ENCODE data around the gene PIGM.

The PIGM gene

GRCh38 chr1:160031365-160032164 lies at the start of gene PIGM:
Gene PIGM, minus strand, starts transcription at chr1:160031990. Its CDS starts 251 bp downstream, at chr1:160031739.
- Histone ChIP-seq H3K27me3 (ENCODE audit: control insufficient read depth, insufficient read depth, low read length) (no peaks in the 10 kb centered on the region), H3K9ac (peak within 1 kb of the TSS; percentile 11), H3K79me2 (no peaks in the 10 kb centered on the region), H3K27ac (peak within 1 kb of the TSS; percentile 70), H3K36me3 (ENCODE audit: control insufficient read depth, insufficient read depth, low read length) (no peaks in the 10 kb centered on the region), H3K4me3 (ENCODE audit: low read depth, low read length) (peak within 1 kb of the TSS; percentile 89), H3K4me1 (no peaks in the 10 kb centered on the region), H3K9me3 (ENCODE audit: control insufficient read depth, low read length) (no peaks in the 10 kb centered on the region), H2AFZ (peak within 1 kb of the TSS; percentile 93), H3K4me2 (ENCODE audit: low read length) (peak within 1 kb of the TSS; percentile 70)
- TF ChIP-seq, protein P1, sequence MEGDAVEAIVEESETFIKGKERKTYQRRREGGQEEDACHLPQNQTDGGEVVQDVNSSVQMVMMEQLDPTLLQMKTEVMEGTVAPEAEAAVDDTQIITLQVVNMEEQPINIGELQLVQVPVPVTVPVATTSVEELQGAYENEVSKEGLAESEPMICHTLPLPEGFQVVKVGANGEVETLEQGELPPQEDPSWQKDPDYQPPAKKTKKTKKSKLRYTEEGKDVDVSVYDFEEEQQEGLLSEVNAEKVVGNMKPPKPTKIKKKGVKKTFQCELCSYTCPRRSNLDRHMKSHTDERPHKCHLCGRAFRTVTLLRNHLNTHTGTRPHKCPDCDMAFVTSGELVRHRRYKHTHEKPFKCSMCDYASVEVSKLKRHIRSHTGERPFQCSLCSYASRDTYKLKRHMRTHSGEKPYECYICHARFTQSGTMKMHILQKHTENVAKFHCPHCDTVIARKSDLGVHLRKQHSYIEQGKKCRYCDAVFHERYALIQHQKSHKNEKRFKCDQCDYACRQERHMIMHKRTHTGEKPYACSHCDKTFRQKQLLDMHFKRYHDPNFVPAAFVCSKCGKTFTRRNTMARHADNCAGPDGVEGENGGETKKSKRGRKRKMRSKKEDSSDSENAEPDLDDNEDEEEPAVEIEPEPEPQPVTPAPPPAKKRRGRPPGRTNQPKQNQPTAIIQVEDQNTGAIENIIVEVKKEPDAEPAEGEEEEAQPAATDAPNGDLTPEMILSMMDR (IDR thresholded peaks at IDR 0.05): no peak

GRCh38 chr1:160081261-160081936 lies 49.6 kb upstream of the PIGM start, which contains the start of gene KCNJ9:
Gene KCNJ9, plus strand, starts transcription at chr1:160081538. Its CDS starts 2,493 bp downstream, at chr1:160084031.
- H3K79me2 ChIP-seq: no peaks in the 10 kb centered on the region
- H3K4me3 ChIP-seq (ENCODE audit: low read depth, low read length): no peak within 1 kb of the TSS
- no peaks in the 10 kb centered on the region for H3K36me3 ChIP-seq (ENCODE audit: control insufficient read depth, insufficient read depth, low read length)
- TF ChIP-seq, protein P1 (IDR thresholded peaks at IDR 0.05): no peak
- no peak within 1 kb of the TSS for H3K27ac ChIP-seq
- H3K9ac ChIP-seq: no peak within 1 kb of the TSS
- no peaks in the 10 kb centered on the region for H3K4me1 ChIP-seq
- H3K27me3 ChIP-seq (ENCODE audit: control insufficient read depth, insufficient read depth, low read length): no peaks in the 10 kb centered on the region
- H2AFZ ChIP-seq: no peak within 1 kb of the TSS
- H3K4me2 ChIP-seq (ENCODE audit: low read length): no peak within 1 kb of the TSS
- H3K9me3 ChIP-seq (ENCODE audit: control insufficient read depth, low read length): no peaks in the 10 kb centered on the region

DNA sequence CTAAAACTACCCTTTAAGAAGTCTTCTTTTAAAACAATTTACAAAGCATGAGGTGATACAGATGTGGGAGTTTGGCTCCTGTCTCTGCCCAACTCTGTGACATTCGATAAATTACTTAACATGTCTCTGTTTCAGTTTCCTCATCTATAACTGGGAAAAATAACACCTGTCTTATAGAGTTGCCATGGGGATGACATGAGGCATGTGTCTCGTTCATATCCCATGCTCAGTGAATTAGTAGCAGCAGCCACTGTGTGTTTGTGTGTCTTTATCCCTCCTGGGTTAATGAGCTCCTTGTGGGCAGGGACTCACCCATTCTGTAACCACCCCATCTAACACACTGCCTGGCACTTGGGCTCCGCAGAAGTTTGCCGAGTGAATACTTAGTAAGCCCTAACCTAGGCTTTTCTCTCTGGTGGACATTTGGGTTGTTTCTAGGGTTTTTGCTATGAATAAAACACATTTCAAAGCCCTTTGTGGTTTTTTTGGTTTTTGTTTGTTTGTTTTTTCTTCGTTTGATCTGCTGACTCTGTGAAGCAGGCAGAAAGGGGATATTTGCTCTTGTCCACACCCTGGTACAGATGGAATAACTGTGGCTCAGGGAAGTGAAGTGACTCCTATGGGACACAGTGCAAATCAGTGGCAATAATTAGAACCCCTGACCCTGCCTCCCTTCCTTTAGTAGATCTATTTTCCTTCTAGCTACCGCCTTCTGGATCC lies 48.8 kb upstream of the PIGM start:
- Histone ChIP-seq H3K36me3 (ENCODE audit: control insufficient read depth, insufficient read depth, low read length) (no peaks in the 10 kb centered on the region), H3K9ac (no peak overlapping the region), H3K9me3 (ENCODE audit: control insufficient read depth, low read length) (no peaks in the 10 kb centered on the region), H3K4me1 (no peaks in the 10 kb centered on the region), H3K4me2 (ENCODE audit: low read length) (no peak overlapping the region), H2AFZ (no peak overlapping the region), H3K4me3 (ENCODE audit: low read depth, low read length) (no peak overlapping the region), H3K79me2 (no peaks in the 10 kb centered on the region), H3K27me3 (ENCODE audit: control insufficient read depth, insufficient read depth, low read length) (no peaks in the 10 kb centered on the region), H3K27ac (no peak overlapping the region)
- TF ChIP-seq, protein P1 (IDR thresholded peaks at IDR 0.05): no peak

GRCh38 chr1:160079448-160079847 lies 47.7 kb upstream of the PIGM start:
- Histone ChIP-seq H3K27me3 (ENCODE audit: control insufficient read depth, insufficient read depth, low read length) (no peaks in the 10 kb centered on the region), H3K4me2 (ENCODE audit: low read length) (no peak overlapping the region), H3K36me3 (ENCODE audit: control insufficient read depth, insufficient read depth, low read length) (no peaks in the 10 kb centered on the region)

More at GRCh38 chr1:160079448-160079847, 47.7 kb upstream of the PIGM start:
- no peak overlapping the region for H3K27ac ChIP-seq
- TF ChIP-seq, protein P1 (IDR thresholded peaks at IDR 0.05): no peak
- H2AFZ ChIP-seq: no peak overlapping the region
- no peaks in the 10 kb centered on the region for H3K79me2 ChIP-seq
- H3K4me3 ChIP-seq (ENCODE audit: low read depth, low read length): no peak overlapping the region
- H3K9ac ChIP-seq: no peak overlapping the region
- no peaks in the 10 kb centered on the region for H3K9me3 ChIP-seq (ENCODE audit: control insufficient read depth, low read length)
- no peaks in the 10 kb centered on the region for H3K4me1 ChIP-seq

All from parathyroid adenoma (tissue), 2 donors.